Liver (tissue), 9 donors: ENCODE measurements around the gene MACROH2A1. TPM values are rescaled to one million over a fixed set of nuclear protein-coding genes. Genes with fewer than 3 reads are reported as not detected.

ENCODE experiments used
- DNase-seq: peaks from one replicate; pipeline ENCODE4 v3.0.0-alpha.2; 2017; ENCODE audit warnings: low spot score
- H3K27ac ChIP-seq, 2 donors: one replicate each; pipeline ENCODE4 v1.7.0; 2013; ENCODE audit warnings: inconsistent platforms in 2 of 2, low read length in 2 of 2, control low read depth in 1 of 2, low read depth in 1 of 2, mild to moderate bottlenecking in 1 of 2
- H3K27me3 ChIP-seq, 4 donors: one replicate each; pipeline versions ENCODE4 v1.6.1 to v1.7.0; 2013; ENCODE audit warnings: low read length in 3 of 4, inconsistent platforms in 1 of 4, mild to moderate bottlenecking in 1 of 4, moderate library complexity in 1 of 4; ENCODE audit not compliant: control insufficient read depth in 4 of 4, insufficient read depth in 4 of 4
- H3K36me3 ChIP-seq, 4 donors: one replicate each; pipeline versions ENCODE4 v1.6.1 to v1.7.0; 2013; ENCODE audit warnings: low read length in 3 of 4, mild to moderate bottlenecking in 3 of 4, low read depth in 1 of 4, moderate library complexity in 1 of 4; ENCODE audit not compliant: control insufficient read depth in 4 of 4, insufficient read depth in 3 of 4
- H3K4me1 ChIP-seq, 4 donors: one replicate each; pipeline versions ENCODE4 v1.6.1 to v1.7.0; 2013; ENCODE audit warnings: low read length in 3 of 4, mild to moderate bottlenecking in 3 of 4, moderate library complexity in 1 of 4; ENCODE audit not compliant: control insufficient read depth in 4 of 4, insufficient read depth in 4 of 4
- H3K4me3 ChIP-seq, 3 donors: one replicate each; pipeline versions ENCODE4 v1.6.1 to v1.7.0; 2013; ENCODE audit warnings: low read length in 3 of 3, control low read depth in 1 of 3, low read depth in 1 of 3, mild to moderate bottlenecking in 1 of 3
- H3K9ac ChIP-seq, 2 donors: one replicate each; pipeline ENCODE4 v1.7.0; 2013; ENCODE audit warnings: low read length in 2 of 2, mild to moderate bottlenecking in 2 of 2, moderate library complexity in 2 of 2, control low read depth in 1 of 2, low read depth in 1 of 2
- H3K9me3 ChIP-seq, 4 donors: one replicate each; pipeline versions ENCODE4 v1.6.1 to v1.7.0; 2013; ENCODE audit warnings: low read length in 3 of 4; ENCODE audit not compliant: control insufficient read depth in 4 of 4
- ATF3 ChIP-seq: IDR thresholded peaks from 2 replicates; pipeline ENCODE4 v1.6.1; 2016; ENCODE audit warnings: antibody characterized with exemption
- EGR1 ChIP-seq, 2 donors: IDR thresholded peaks; 2 replicates each; pipeline ENCODE4 v1.6.1; 2016 to 2018; ENCODE audit warnings: antibody characterized with exemption in 2 of 2, low read depth in 2 of 2
- FOXA1 ChIP-seq: IDR thresholded peaks from 2 replicates; pipeline ENCODE4 v1.6.1; 2016; ENCODE audit warnings: antibody characterized with exemption
- FOXA2 ChIP-seq: IDR thresholded peaks from 2 replicates; pipeline ENCODE4 v1.6.1; 2016; ENCODE audit warnings: antibody characterized with exemption
- GABPA ChIP-seq, 2 donors: IDR thresholded peaks in 1 of 2; conservative IDR thresholded peaks in 1 of 2; 2 replicates each; pipeline ENCODE4 v1.6.1; 2016; ENCODE audit warnings: antibody characterized with exemption in 2 of 2, mild to moderate bottlenecking in 1 of 2, moderate library complexity in 1 of 2
- HNF4A ChIP-seq, 2 donors: conservative IDR thresholded peaks; 2 replicates each; pipeline ENCODE4 v1.6.1; 2016; ENCODE audit warnings: antibody characterized with exemption in 2 of 2, mild to moderate bottlenecking in 2 of 2
- HNF4G ChIP-seq: IDR thresholded peaks from 2 replicates; pipeline ENCODE4 v1.6.1; 2016; ENCODE audit warnings: antibody characterized with exemption
- JUND ChIP-seq, 2 donors: IDR thresholded peaks; 2 replicates each; pipeline ENCODE4 v1.6.1; 2016; ENCODE audit warnings: antibody characterized with exemption in 2 of 2
- NR2F2 ChIP-seq: IDR thresholded peaks from 2 replicates; pipeline ENCODE4 v1.6.1; 2016; ENCODE audit warnings: antibody characterized with exemption
- RAD21 ChIP-seq, 2 donors: IDR thresholded peaks; 2 replicates each; pipeline ENCODE4 v1.6.1; 2016; ENCODE audit warnings: antibody characterized with exemption in 2 of 2, mild to moderate bottlenecking in 2 of 2
- REST ChIP-seq: IDR thresholded peaks from 2 replicates; pipeline ENCODE4 v1.6.1; 2016; ENCODE audit warnings: antibody characterized with exemption, mild to moderate bottlenecking
- RXRA ChIP-seq, 2 donors: IDR thresholded peaks; 2 replicates each; pipeline ENCODE4 v1.6.1; 2017 to 2018; ENCODE audit warnings: antibody characterized with exemption in 2 of 2, mild to moderate bottlenecking in 1 of 2
- SP1 ChIP-seq: IDR thresholded peaks from 2 replicates; pipeline ENCODE4 v1.6.1; 2018; ENCODE audit warnings: antibody characterized with exemption, mild to moderate bottlenecking
- TAF1 ChIP-seq: conservative IDR thresholded peaks from 2 replicates; pipeline ENCODE4 v1.6.1; 2016; ENCODE audit warnings: antibody characterized with exemption, mild to moderate bottlenecking
- YY1 ChIP-seq: IDR thresholded peaks from 2 replicates; pipeline ENCODE4 v1.6.1; 2016; ENCODE audit warnings: antibody characterized with exemption, mild to moderate bottlenecking
- ZBTB33 ChIP-seq: IDR thresholded peaks from 2 replicates; pipeline ENCODE4 v1.6.1; 2016; ENCODE audit warnings: antibody characterized with exemption
- WGBS: extraction: QIAGEN DNeasy Blood & Tissue Kit; methylation state at CpG from one replicate; pipeline ENCODE4 v1.1.7; 2013; 5-methylcytosine and 5-hydroxymethylcytosine counted together
- polyA plus RNA-seq, 2 donors: library from polyadenylated mRNA; stranded (reverse) in 1 of 2; unstranded in 1 of 2; fragments of 200-250 nt in 1 of 2; fragments of >200 nt in 1 of 2; fragmentation: Nextera tagmentation in 1 of 2; extraction: Ambion mirVana in 1 of 2; gene quantifications; one replicate each; pipeline versions ENCODE4 v1.2.1 to v1.2.3, GENCODE V29; 2013 to 2015
- total RNA-seq, 2 donors: library from RNA; depleted of rRNA; stranded (reverse); fragments of >200 nt; gene quantifications; one replicate each; pipeline ENCODE4 v1.2.3, GENCODE V29; 2014
- donor health status: healthy.
- donor health status: healthy.
- donor health status: healthy.
- donor health status: healthy.
- donor health status: healthy.

Gene MACROH2A1
- total and polyA plus RNA-seq, 4 donors = 33.7 to 113 (median 62.7) TPM

GRCh38 chr5:135444360-135444759 is 45.3 kb upstream of the MACROH2A1 start:
- H3K27ac ChIP-seq = no peak overlapping the region
- no peaks in the 10 kb centered on the region for H3K36me3 ChIP-seq
- no peak for TF ChIP-seq JUND (IDR thresholded peaks at IDR 0.05)
- no peak for TF ChIP-seq TAF1
- TF ChIP-seq ZBTB33 = no peak
- TF ChIP-seq SP1 = no peak
- TF ChIP-seq NR2F2 = no peak
- TF ChIP-seq HNF4G = no peak
- TF ChIP-seq ATF3 = no peak
- no peak for TF ChIP-seq GABPA (IDR thresholded peaks at IDR 0.05 in 1 of 2, conservative IDR thresholded peaks at IDR 0.05 in 1 of 2)
- no peak for TF ChIP-seq FOXA1
- TF ChIP-seq RAD21 (IDR thresholded peaks at IDR 0.05) = no peak
- H3K4me3 ChIP-seq = no peak overlapping the region
- H3K9ac ChIP-seq = no peak overlapping the region
- H3K4me1 ChIP-seq = no peaks in the 10 kb centered on the region
- H3K9me3 ChIP-seq = peaks cover 0 to 4% (median 1%) of the 10 kb centered on the region in 4 donors
- 84% methylated on average over 13 of the region's 13 CpGs for WGBS
- H3K27me3 ChIP-seq = no peaks in the 10 kb centered on the region
- DNase-seq = no peak

- peaks cover 0 to 1% (median 0%) of the 10 kb centered on the region in 4 donors for H3K4me1 ChIP-seq
- H3K9ac ChIP-seq = no peak overlapping the region
- peak; percentile 30 for DNase-seq
- H3K36me3 ChIP-seq = no peaks in the 10 kb centered on the region
- H3K27me3 ChIP-seq = no peaks in the 10 kb centered on the region
- 72% methylated on average over 6 of the region's 6 CpGs for WGBS
- no peak overlapping the region for H3K4me3 ChIP-seq
- peaks cover 0 to 4% (median 1%) of the 10 kb centered on the region in 4 donors for H3K9me3 ChIP-seq
- TF ChIP-seq HNF4G (no peak), YY1 (no peak), ATF3 (no peak), RXRA (IDR thresholded peaks at IDR 0.05) (no peak), SP1 (no peak), JUND (IDR thresholded peaks at IDR 0.05) (no peak)
- no peak overlapping the region for H3K27ac ChIP-seq
Measured at GRCh38 chr5:135443161-135443960, 44.3 kb upstream of the MACROH2A1 start.

- no peak overlapping the region for H3K27ac ChIP-seq
- peaks cover 0 to 2% (median 0%) of the 10 kb centered on the region in 4 donors for H3K4me1 ChIP-seq
- H3K9ac ChIP-seq = no peak overlapping the region
- H3K27me3 ChIP-seq = no peaks in the 10 kb centered on the region
- peak; percentile 23 for DNase-seq
- H3K9me3 ChIP-seq = peaks cover 0 to 4% (median 1%) of the 10 kb centered on the region in 4 donors
- H3K4me3 ChIP-seq = no peak overlapping the region
- H3K36me3 ChIP-seq = no peaks in the 10 kb centered on the region
- TF ChIP-seq TAF1 (no peak), ATF3 (no peak), FOXA2 (no peak), HNF4G (no peak), EGR1 (IDR thresholded peaks at IDR 0.05; ENCODE audit: low read depth in 2 of 2) (no peak), HNF4A (conservative IDR thresholded peaks at IDR 0.05) (no peak), YY1 (no peak), SP1 (no peak), NR2F2 (no peak), REST (no peak), JUND (IDR thresholded peaks at IDR 0.05) (no peak), ZBTB33 (no peak), FOXA1 (no peak)
- 84% methylated on average over 8 of the region's 8 CpGs for WGBS
Measured at GRCh38 chr5:135442431-135443160, 43.6 kb upstream of the MACROH2A1 start.
